Stimulated activated CD4-positive, alpha-beta T cell treated with anti-CD3 and anti-CD28 coated beads, Interleukin-15, amount 100 ng/mL, for 1 hour (primary cell): ENCODE results near the gene CBX4.

Source experiments
- DNase-seq, 2 donors: peaks; one replicate each; pipeline ENCODE4 v3.0.0-alpha.2; 2020; ENCODE audit warnings: low read depth in 1 of 2, low spot score in 1 of 2

Gene CBX4

GRCh38 chr17:79814127-79814973 is 24.9 kb downstream of the CBX4 start:
- DNase-seq, result no peak

- no peak for DNase-seq
Observed at GRCh38 chr17:79813297-79814126, 25.7 kb downstream of the CBX4 start.

- DNase-seq, result no peak
Observed at GRCh38 chr17:79812353-79813258, 26.6 kb downstream of the CBX4 start.

- no peak for DNase-seq
Observed at GRCh38 chr17:79811868-79812352, 27.3 kb downstream of the CBX4 start.

- no peak for DNase-seq
Observed at GRCh38 chr17:79811011-79811867, 28.0 kb downstream of the CBX4 start.

- DNase-seq, result peak; percentile 57 to 71
Observed at GRCh38 chr17:79810130-79811010, 28.9 kb downstream of the CBX4 start.

- DNase-seq, result no peak
Observed at GRCh38 chr17:79809530-79810129, 29.6 kb downstream of the CBX4 start.

GRCh38 chr17:79808763-79809529 is 30.3 kb downstream of the CBX4 start:
- DNase-seq, result no peak

GRCh38 chr17:79806863-79807720 is 32.1 kb downstream of the CBX4 start:
- DNase-seq, result no peak

- no peak for DNase-seq
Observed at GRCh38 chr17:79806446-79806760, 32.8 kb downstream of the CBX4 start.

- no peak for DNase-seq
Observed at GRCh38 chr17:79804856-79805696, 34.2 kb downstream of the CBX4 start.

GRCh38 chr17:79803997-79804855 is 35.0 kb downstream of the CBX4 start:
- DNase-seq, result peak in 1 of 2 donors; percentile 58

- no peak for DNase-seq
Observed at GRCh38 chr17:79803421-79803996, 35.7 kb downstream of the CBX4 start.

- DNase-seq, result no peak
Observed at GRCh38 chr17:79802736-79803420, 36.4 kb downstream of the CBX4 start.
